BLaER1 treated with 17β-estradiol and CSF1 and Interleukin-3, amounts not matched to agents 10 nM and 100 nM (cell line): ENCODE measurements around the gene ADGRB3.
"Not testable (repeated sequence)": the region's sequence is repeated elsewhere in the genome, so short reads cannot be mapped to it uniquely, and the experiment has no call there.

Experiments
- H3K27ac ChIP-seq, 11 experiments: shearing (Covaris generic); formaldehyde crosslinking; 2 replicates each; pipeline ENCODE4 v1.8.1; 2022
- H3K27me3 ChIP-seq, 11 experiments: shearing (Covaris generic); formaldehyde crosslinking; 2 replicates each; pipeline ENCODE4 v1.8.1; 2022
- H3K36me3 ChIP-seq, 11 experiments: shearing (Covaris generic); formaldehyde crosslinking; 2 replicates each; pipeline ENCODE4 v1.8.1; 2022
- H3K4me1 ChIP-seq, 10 experiments: shearing (Covaris generic); formaldehyde crosslinking; 2 replicates each; pipeline ENCODE4 v1.8.1; 2022
- H3K4me2 ChIP-seq, 11 experiments: shearing (Covaris generic); formaldehyde crosslinking; 2 replicates each; pipeline ENCODE4 v1.8.1; 2022
- H3K4me3 ChIP-seq, 10 experiments: shearing (Covaris generic); formaldehyde crosslinking; 2 replicates each; pipeline ENCODE4 v1.8.1; 2022
- H3K9ac ChIP-seq, 11 experiments: shearing (Covaris generic); formaldehyde crosslinking; 2 replicates each; pipeline ENCODE4 v1.8.1; 2022
- H3K9me3 ChIP-seq, 11 experiments: shearing (Covaris generic); formaldehyde crosslinking; replicated peaks in 1 of 11; 2 replicates each; pipeline ENCODE4 v1.8.1; 2022
- H4K20me1 ChIP-seq, 11 experiments: shearing (Covaris generic); formaldehyde crosslinking; 2 replicates each; pipeline ENCODE4 v1.8.1; 2022
- Cebpa-rat ChIP-seq, 11 experiments: shearing (Covaris generic); IDR thresholded peaks; 2 replicates each; pipeline ENCODE4 v1.8.1; 2022

Gene ADGRB3

DNA sequence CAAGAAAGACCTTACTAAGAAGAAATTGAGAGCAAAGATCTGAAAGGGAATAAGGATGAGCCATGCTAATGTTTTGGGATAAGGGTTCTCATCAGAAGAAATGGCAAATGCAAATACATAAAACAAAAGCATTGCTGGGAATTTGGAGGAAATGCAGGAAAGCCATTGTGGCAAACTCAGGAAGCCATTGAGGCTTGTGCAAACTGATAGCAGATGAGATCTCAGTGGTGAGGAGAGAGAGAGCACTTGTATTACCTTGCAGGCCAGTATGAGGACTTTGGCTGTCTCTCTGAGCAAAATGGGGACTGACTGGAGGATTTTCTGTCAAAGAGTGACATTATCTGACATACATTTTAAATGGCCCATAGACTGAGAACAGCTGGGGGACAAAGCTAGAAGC is 103.0 kb downstream of the ADGRB3 start:
- Histone ChIP-seq H3K4me1 (peaks cover 0 to 16% (median 6%) of the 10 kb centered on the region in 10 experiments; a peak in 8 of 20 replicates), H3K4me2 (no peak overlapping the region), H3K9ac (no peak overlapping the region), H3K36me3 (no peaks in the 10 kb centered on the region), H3K27me3 (no peaks in the 10 kb centered on the region), H3K4me3 (no peak overlapping the region), H4K20me1 (no peaks in the 10 kb centered on the region), H3K9me3 (no peaks in the 10 kb centered on the region), H3K27ac (no peak overlapping the region)
- no peak for TF ChIP-seq Cebpa-rat (IDR thresholded peaks at IDR 0.05)

DNA sequence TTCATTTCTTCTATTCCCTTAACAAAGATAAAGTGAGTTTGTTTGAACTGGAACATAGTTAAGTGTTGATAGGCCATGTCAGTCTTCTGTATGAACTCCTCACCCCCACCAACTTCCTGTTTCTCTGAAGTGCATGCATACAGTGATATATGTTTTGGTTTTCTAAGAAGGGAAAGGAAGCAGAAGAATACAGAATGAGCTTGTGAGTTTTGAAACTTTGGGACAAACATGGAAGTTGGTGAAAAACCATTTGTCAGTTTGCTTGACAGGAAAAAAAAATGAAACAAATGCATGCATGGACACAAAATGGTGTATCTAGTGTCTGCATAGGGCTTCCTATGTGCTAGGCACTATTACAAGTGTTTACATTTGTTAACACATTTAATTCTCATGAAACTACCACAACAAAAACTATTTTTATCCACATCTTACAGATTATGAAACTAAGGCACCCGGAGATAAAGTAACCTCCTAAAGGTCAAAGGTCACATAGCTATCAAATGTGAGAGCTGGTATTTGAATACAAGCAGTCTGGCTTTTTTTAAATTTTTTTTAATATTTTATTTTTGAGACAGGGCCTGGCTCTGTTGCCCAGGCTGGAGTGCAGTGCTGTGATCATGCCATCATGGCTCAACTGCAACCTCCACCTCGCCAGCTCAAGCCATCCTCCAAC is 105.9 kb downstream of the ADGRB3 start:
- H4K20me1 ChIP-seq, result no peaks in the 10 kb centered on the region
- TF ChIP-seq Cebpa-rat (IDR thresholded peaks at IDR 0.05), result no peak
- no peaks in the 10 kb centered on the region for H3K9me3 ChIP-seq
- H3K36me3 ChIP-seq, result no peaks in the 10 kb centered on the region
- H3K4me3 ChIP-seq, result no peak overlapping the region
- peaks cover 0 to 16% (median 6%) of the 10 kb centered on the region in 10 experiments; a peak in 8 of 20 replicates for H3K4me1 ChIP-seq
- peak overlapping the region in 5 of 11 experiments; percentile 19 to 71 (median 47); a peak in 7 of 22 replicates for H3K4me2 ChIP-seq
- H3K27ac ChIP-seq, result no peak overlapping the region
- no peak overlapping the region for H3K9ac ChIP-seq
- no peaks in the 10 kb centered on the region for H3K27me3 ChIP-seq

DNA sequence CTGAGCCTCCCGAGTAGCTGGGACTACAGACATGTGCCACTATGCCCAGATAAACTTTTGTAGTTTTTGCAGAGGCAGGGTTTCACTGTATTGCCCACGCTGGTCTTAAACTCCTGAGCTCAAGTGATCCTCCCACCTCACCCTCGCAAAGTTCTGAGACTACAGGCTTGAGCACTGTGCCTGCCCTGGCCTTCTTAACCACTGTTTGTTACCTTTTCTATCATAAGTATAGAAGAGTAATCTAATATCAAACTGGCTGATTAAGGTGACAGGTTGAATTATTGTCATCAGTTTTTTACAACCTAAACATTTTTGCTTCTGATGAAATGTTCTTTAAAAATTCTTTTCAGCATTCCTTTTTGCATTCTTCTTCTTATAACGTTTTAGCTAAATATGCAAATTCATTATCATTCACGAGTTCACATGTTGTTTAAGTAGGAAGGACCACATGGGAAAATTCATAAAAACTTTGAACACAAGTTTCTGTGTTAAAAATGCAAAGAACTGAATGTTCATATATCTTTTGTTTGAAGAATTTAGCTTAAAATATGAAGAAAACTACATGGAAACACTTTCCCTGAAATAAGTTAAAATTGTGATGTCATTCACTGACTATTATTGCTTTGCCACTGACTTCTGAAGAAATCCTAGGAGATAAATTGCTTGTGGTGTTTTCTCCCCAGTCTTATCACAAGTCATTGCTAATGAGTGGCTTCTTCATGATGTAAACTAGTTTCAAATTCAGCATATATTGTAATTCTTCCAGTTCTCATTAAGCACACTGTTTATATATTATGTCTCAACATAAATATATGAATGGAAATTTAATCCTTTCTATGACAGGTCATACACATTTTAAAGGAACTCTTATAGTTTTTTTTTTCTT is 106.7 kb downstream of the ADGRB3 start:
- H3K4me1 ChIP-seq, result peaks cover 0 to 16% (median 6%) of the 10 kb centered on the region in 10 experiments; a peak in 8 of 20 replicates
- H3K4me2 ChIP-seq, result peak overlapping the region in 5 of 11 experiments; percentile 19 to 71 (median 47); a peak in 7 of 22 replicates
- no peak overlapping the region for H3K4me3 ChIP-seq
- H3K27ac ChIP-seq, result no peak overlapping the region
- H3K9me3 ChIP-seq, result no peaks in the 10 kb centered on the region
- H3K9ac ChIP-seq, result no peak overlapping the region
- no peaks in the 10 kb centered on the region for H3K27me3 ChIP-seq
- H4K20me1 ChIP-seq, result no peaks in the 10 kb centered on the region
- no peak for TF ChIP-seq Cebpa-rat (IDR thresholded peaks at IDR 0.05)
- H3K36me3 ChIP-seq, result no peaks in the 10 kb centered on the region

DNA sequence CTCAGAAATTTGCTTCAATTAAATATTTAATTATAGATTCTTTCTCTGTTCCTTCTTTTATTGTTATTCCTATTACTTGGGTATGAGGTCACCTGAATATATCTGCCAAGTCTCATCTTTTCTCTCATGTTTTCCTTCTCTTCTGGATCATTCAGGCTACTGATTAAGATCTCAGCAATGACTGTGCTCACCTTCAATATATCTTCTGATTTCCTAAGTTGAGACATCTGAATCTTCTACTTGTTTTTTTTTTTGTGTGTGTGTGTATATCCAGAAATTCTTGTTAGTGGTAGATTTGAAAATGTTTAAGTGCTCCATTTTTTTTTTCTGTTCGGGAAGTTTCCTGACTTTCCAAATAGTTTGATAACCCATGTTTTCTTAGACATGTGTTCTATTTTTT is 108.0 kb downstream of the ADGRB3 start:
- no peaks in the 10 kb centered on the region for H3K36me3 ChIP-seq
- H4K20me1 ChIP-seq, result no peaks in the 10 kb centered on the region
- no peak overlapping the region for H3K4me2 ChIP-seq
- no peaks in the 10 kb centered on the region for H3K9me3 ChIP-seq
- no peak overlapping the region for H3K4me3 ChIP-seq
- H3K9ac ChIP-seq, result no peak overlapping the region
- no peak overlapping the region for H3K27ac ChIP-seq
- peaks cover 0 to 16% (median 6%) of the 10 kb centered on the region in 10 experiments; a peak in 8 of 20 replicates for H3K4me1 ChIP-seq
- H3K27me3 ChIP-seq, result no peaks in the 10 kb centered on the region
- no peak for TF ChIP-seq Cebpa-rat (IDR thresholded peaks at IDR 0.05)

DNA sequence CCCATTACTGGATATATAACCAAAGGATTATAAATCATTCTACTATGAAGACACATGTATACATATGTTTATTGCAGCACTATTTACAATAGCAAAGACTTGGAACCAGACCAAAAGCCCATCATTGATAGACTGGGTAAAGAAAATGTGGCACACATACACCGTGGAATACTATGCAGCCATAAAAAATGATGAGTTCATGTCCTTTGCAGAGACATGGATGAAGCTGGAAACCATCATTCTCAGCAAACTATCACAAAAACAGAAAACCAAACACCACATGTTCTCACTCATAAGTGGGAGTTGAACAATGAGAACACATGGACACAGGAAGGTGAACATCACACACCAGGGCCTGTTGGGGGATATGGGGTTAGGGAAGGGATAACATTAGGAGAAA is 109.3 kb downstream of the ADGRB3 start:
- peaks cover 0 to 16% (median 6%) of the 10 kb centered on the region in 10 experiments; a peak in 8 of 20 replicates for H3K4me1 ChIP-seq
- H4K20me1 ChIP-seq, H3K36me3 ChIP-seq, H3K9me3 ChIP-seq, H3K9ac ChIP-seq, H3K4me2 ChIP-seq, H3K4me3 ChIP-seq, H3K27ac ChIP-seq, H3K27me3 ChIP-seq: not testable (repeated sequence)

DNA sequence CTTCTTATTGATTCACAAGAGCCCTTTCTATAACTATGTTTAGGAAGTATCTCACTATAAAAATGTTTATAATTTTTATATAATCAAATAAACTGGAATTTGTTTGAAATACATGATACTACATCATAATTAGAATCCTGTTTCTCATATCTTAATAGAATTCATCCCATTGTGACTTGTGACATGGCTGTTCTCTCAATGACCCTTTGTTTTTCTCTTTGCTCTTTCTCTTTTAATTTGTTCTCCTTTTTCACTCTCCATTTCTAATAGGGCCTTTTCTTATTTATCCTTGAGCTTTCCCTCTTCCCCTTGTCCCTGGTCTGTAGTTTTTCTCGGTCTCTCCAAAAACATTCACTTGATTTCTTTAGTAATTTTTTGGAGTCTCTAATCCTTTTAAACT is 111.3 kb downstream of the ADGRB3 start:
- H3K36me3 ChIP-seq, result no peaks in the 10 kb centered on the region
- no peak overlapping the region for H3K4me2 ChIP-seq
- TF ChIP-seq Cebpa-rat (IDR thresholded peaks at IDR 0.05), result no peak
- H3K4me1 ChIP-seq, result peaks cover 0 to 10% (median under 1%) of the 10 kb centered on the region in 10 experiments; a peak in 6 of 20 replicates
- H3K27ac ChIP-seq, result no peak overlapping the region
- no peak overlapping the region for H3K4me3 ChIP-seq
- H3K9ac ChIP-seq, result no peak overlapping the region
- no peaks in the 10 kb centered on the region for H3K27me3 ChIP-seq
- H4K20me1 ChIP-seq, result no peaks in the 10 kb centered on the region
- no peaks in the 10 kb centered on the region for H3K9me3 ChIP-seq

DNA sequence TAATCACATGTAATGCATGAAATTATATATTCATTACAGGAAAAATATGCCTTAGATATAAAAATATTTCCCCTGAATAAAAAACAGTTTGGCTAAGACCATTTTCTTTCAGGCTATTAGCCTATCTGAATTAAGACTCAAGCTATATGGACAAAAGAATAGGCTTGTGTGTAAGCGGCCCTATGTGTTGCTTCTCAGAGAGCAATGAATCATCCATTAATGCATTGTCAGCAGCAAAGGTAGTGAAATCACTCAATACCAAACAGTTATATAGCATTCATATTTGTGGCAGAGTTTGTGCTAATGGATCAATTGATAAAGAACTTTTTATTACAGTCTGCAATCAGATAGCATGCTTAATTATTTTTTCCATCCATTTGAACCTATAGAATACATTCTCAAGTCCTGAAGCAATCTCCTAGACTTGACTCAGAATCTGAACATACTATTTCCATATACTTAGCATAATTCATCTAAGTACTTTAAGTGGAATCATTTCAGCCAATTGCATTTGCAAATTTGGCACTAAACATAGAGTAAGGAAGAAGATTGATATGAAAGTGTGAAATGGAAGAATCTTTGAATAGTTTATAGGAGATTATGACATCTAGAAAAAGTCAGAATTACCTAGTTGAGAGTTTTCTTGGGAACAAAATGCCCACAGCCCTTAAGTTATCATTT is 112.2 kb downstream of the ADGRB3 start:
- Histone ChIP-seq H3K27ac (no peak overlapping the region), H3K4me2 (no peak overlapping the region), H3K36me3 (no peaks in the 10 kb centered on the region), H3K9ac (no peak overlapping the region), H3K9me3 (no peaks in the 10 kb centered on the region), H4K20me1 (no peaks in the 10 kb centered on the region), H3K4me1 (peaks cover 0 to 1% (median 0%) of the 10 kb centered on the region in 10 experiments; a peak in 1 of 20 replicates), H3K27me3 (no peaks in the 10 kb centered on the region), H3K4me3 (no peak overlapping the region)
- TF ChIP-seq Cebpa-rat (IDR thresholded peaks at IDR 0.05), result no peak

DNA sequence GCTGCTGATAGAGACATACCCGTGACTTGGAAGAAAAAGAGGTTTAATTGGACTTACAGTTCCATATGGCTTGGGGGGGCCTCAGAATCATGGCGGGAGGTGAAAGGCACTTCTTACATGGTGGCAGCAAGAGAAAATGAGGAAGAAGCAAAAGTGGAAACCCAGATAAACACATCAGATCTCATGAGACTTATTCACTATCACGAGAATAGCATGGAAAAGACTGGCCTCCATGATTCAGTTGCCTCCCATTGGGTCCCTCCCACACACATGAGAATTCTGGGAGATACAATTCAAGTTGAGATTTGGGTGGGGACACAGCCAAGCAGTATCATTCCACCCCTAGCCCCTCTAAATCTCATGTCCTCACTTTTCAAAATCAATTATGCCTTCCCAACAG is 112.8 kb downstream of the ADGRB3 start:
- H3K36me3 ChIP-seq, H3K9me3 ChIP-seq, H3K4me1 ChIP-seq, H3K27ac ChIP-seq, H3K4me2 ChIP-seq, H3K9ac ChIP-seq, H3K27me3 ChIP-seq, H3K4me3 ChIP-seq, H4K20me1 ChIP-seq: not testable (repeated sequence)

DNA sequence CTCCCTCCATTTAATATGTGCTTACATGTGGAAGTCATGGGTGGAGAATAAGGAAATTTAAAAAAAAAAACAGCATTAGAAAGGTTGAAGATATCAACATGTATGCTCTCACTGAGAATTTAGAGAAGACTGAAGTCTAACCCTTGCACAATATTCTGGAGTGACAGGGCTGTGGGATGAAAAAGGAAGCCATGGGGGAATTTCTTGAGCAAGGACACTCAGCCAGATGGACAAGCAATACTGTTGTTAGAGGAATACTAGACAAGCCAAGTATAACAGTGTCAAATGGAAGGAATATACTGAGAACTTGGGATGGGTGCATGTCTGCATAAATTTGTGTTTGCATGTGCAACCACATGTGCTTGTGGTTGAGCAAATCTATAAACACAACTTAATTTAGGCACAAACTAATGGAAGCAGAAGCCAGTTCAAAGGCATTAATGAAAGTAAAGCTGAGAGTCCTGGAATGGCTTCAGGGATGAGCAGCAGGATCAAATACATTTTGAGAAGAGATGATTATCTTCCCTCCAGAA is 119.7 kb downstream of the ADGRB3 start:
- Histone ChIP-seq H4K20me1 (peaks cover 0 to 5% (median 0%) of the 10 kb centered on the region in 11 experiments; a peak in 1 of 22 replicates), H3K4me3 (no peak overlapping the region), H3K27me3 (no peaks in the 10 kb centered on the region), H3K27ac (no peak overlapping the region), H3K36me3 (no peaks in the 10 kb centered on the region), H3K4me2 (peak overlapping the region in 2 of 11 experiments; percentile 62 to 74; a peak in 2 of 22 replicates), H3K9me3 (no peaks in the 10 kb centered on the region), H3K4me1 (peaks cover 0 to 32% (median 10%) of the 10 kb centered on the region in 10 experiments; a peak in 10 of 20 replicates), H3K9ac (no peak overlapping the region)
- TF ChIP-seq Cebpa-rat (IDR thresholded peaks at IDR 0.05), result no peak
